Type B pancreatic cell (in vitro differentiated cells): ENCODE measurements around the gene TDRD3. TPM values are rescaled to one million over a fixed set of nuclear protein-coding genes. Genes with fewer than 3 reads are reported as not detected.

Experiments used
- DNase-seq: peaks from one replicate; pipeline ENCODE4 v3.0.0; 2021; ENCODE audit warnings: mixed read lengths; ENCODE audit not compliant: unreplicated experiment; ENCODE audit errors: extremely low spot score
- H3K27ac Mint-ChIP-seq: 2 replicates; pipeline ENCODE4 v1.8.0; 2021; ENCODE audit warnings: mild to moderate bottlenecking, mixed read lengths
- H3K27me3 Mint-ChIP-seq: 2 replicates; pipeline ENCODE4 v1.8.0; 2021; ENCODE audit warnings: mixed read lengths
- H3K36me3 Mint-ChIP-seq: 2 replicates; pipeline ENCODE4 v1.8.0; 2021; ENCODE audit warnings: mixed read lengths
- H3K4me1 Mint-ChIP-seq: one replicate; pipeline ENCODE4 v1.8.0; 2021; ENCODE audit warnings: mixed read lengths; ENCODE audit not compliant: unreplicated experiment
- H3K4me3 Mint-ChIP-seq: 2 replicates; pipeline ENCODE4 v1.8.0; 2021; ENCODE audit warnings: mild to moderate bottlenecking, mixed read lengths
- H3K9me3 Mint-ChIP-seq: 2 replicates; pipeline ENCODE4 v1.8.0; 2021; ENCODE audit warnings: mixed read lengths
- CTCF ChIP-seq: fragments of 200-600 bp; sonication (generic); conservative IDR thresholded peaks from 2 replicates; pipeline ENCODE4 v1.5.0; 2021; ENCODE audit warnings: antibody characterized with exemption, mild to moderate bottlenecking
- total RNA-seq: library from RNA; stranded (reverse); gene quantifications from 2 replicates; pipeline ENCODE4 v1.2.1, GENCODE V29; 2021; ENCODE audit warnings: low replicate concordance

The TDRD3 gene
- total RNA-seq, 1 donor from 2014 or later = 30.1 TPM

DNA sequence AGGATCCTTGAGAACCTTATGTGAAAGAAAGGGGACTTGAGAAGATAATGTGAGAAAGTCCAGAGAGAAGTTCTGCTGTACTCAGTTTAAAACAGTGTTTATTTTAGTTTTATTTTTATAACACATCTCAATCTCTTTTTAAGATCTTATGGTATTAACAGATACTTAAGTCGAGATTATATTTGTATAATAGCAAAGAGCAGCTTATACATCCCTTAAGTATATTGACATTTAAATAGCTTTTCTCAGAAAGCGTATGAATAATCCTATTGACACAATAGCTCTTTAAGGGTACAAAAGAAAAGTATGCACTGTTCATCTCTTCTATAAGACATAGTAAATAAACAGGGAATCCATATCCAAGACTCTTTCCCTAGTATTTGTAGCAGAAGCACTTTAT lies 42.2 kb downstream of the TDRD3 start:
- TF ChIP-seq CTCF = no peak
- Mint-ChIP-seq H3K27ac (no peak overlapping the region), H3K9me3 (peaks cover 17% of the 10 kb centered on the region), H3K36me3 (peaks cover 7% of the 10 kb centered on the region), H3K4me3 (no peak overlapping the region), H3K4me1 (no peaks in the 10 kb centered on the region), H3K27me3 (no peaks in the 10 kb centered on the region)
- DNase-seq = no peak

- no peak overlapping the region for H3K4me3 Mint-ChIP-seq
- TF ChIP-seq CTCF = no peak
- peaks cover 4% of the 10 kb centered on the region for H3K9me3 Mint-ChIP-seq
Observed at GRCh38 chr13:60441761-60442160, 44.7 kb downstream of the TDRD3 start.

DNA sequence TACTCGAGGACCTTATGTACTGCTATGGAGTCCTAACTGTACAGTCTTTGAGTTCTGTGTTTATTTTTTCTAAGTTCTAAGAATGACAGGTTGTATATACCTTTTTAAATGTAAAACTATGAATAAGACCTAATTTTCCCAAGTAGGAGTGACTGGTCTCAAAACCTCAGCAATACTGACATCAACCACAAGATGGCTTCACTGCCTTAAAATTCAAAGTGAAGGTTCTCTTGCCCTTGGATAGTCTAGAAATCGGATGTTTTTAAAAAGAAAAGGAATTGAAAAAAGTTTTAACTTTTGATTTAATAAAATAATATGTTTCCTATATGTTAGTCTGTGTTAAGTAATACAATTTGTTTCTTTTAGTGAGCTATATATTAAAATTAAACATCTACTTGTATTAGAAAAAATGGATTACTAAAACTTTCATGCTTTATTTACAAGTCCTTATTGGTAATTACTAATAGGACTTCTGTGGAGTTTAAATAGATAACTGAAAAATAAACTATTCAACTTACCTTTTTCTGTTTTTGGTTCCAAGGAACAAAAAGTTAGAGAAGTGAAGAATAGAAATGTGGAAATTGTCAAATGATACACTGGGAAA lies 52.0 kb downstream of the TDRD3 start:
- no peak for DNase-seq
- no peaks in the 10 kb centered on the region for H3K27me3 Mint-ChIP-seq
- no peaks in the 10 kb centered on the region for H3K9me3 Mint-ChIP-seq

More at GRCh38 chr13:60441761-60442160, 44.7 kb downstream of the TDRD3 start:
- Mint-ChIP-seq H3K4me1 (peaks cover 5% of the 10 kb centered on the region), H3K27me3 (no peaks in the 10 kb centered on the region), H3K27ac (no peak overlapping the region), H3K36me3 (peaks cover 4% of the 10 kb centered on the region)
- no peak for DNase-seq

DNA sequence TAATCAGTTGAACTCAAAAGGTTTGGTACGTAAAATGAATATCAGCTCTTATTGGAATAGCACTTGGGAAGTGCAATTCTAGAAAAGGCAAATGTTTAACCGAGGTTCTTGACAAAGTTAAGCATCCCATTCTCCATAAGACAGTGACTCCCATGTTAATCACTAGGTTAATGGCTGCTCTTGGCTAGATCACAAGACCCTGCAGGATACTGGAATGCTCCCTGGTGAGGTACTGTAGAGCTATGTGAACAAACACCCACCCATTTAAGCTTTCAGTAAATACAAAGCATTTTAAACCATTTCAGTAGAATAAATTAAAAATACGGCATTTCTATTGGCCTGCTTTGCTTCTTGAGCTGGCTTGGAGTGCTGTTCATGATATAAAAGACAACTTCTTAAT lies 56.5 kb downstream of the TDRD3 start:
- H3K27me3 Mint-ChIP-seq = no peaks in the 10 kb centered on the region
- TF ChIP-seq CTCF = no peak
- no peak overlapping the region for H3K4me3 Mint-ChIP-seq
- no peak for DNase-seq
- peaks cover 4% of the 10 kb centered on the region for H3K9me3 Mint-ChIP-seq
- H3K27ac Mint-ChIP-seq = no peak overlapping the region
- no peaks in the 10 kb centered on the region for H3K4me1 Mint-ChIP-seq
- peaks cover 15% of the 10 kb centered on the region for H3K36me3 Mint-ChIP-seq

More for the DNA sequence above, 52.0 kb downstream of the TDRD3 start:
- Mint-ChIP-seq H3K4me3 (no peak overlapping the region), H3K36me3 (peaks cover 9% of the 10 kb centered on the region), H3K27ac (no peak overlapping the region), H3K4me1 (peaks cover 5% of the 10 kb centered on the region)
- peak; percentile 86 for TF ChIP-seq CTCF

DNA sequence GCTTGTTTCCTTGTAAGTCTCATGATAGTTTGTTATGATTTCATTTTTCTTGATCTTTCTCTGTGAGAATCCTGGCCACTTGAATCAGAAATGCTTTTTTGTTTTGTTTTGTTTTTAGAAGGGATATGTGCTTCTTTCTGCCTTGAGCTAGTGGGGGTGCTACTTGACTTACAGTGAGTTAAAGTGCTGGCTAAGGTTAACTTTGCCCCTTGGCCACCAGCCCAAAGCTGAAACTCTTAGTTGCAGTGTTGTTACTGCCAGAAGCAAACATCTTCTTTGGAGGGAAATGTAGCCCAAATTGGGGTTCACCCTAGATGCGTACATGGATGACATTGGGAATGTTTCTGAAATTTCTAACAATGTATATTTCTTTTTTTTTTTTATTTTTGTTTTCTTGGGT lies 57.4 kb downstream of the TDRD3 start:
- Mint-ChIP-seq H3K27me3 (no peaks in the 10 kb centered on the region), H3K27ac (no peak overlapping the region), H3K4me3 (no peak overlapping the region), H3K9me3 (peaks cover 4% of the 10 kb centered on the region), H3K4me1 (no peaks in the 10 kb centered on the region), H3K36me3 (peaks cover 15% of the 10 kb centered on the region)
- no peak for TF ChIP-seq CTCF
- no peak for DNase-seq
